Neural progenitor cell (in vitro differentiated cells): ENCODE data around the gene ILRUN. TPM values are rescaled to one million over a fixed set of nuclear protein-coding genes. Genes with fewer than 3 reads are reported as not detected.
"Not testable (repeated sequence)": the region's sequence is repeated elsewhere in the genome, so short reads cannot be mapped to it uniquely, and the experiment has no call there.

Experiments used
- DNase-seq: peaks from one replicate; pipeline ENCODE4 v3.0.0-alpha.2; 2016; ENCODE audit warnings: low spot score
- H2AFZ ChIP-seq: fragments of 200-600 bp; sonication (generic); replicated peaks from 2 replicates; pipeline ENCODE4 v1.6.1; 2016; ENCODE audit warnings: antibody characterized with exemption
- H3F3A ChIP-seq: fragments of 200-600 bp; sonication (generic); 2 replicates; pipeline ENCODE4 v1.6.1; 2016; ENCODE audit warnings: antibody characterized with exemption, low read depth
- H3K27ac ChIP-seq: fragments of 200-600 bp; sonication (generic); 2 replicates; pipeline ENCODE4 v1.5.1; 2016; ENCODE audit warnings: mild to moderate bottlenecking
- H3K27me3 ChIP-seq: fragments of 200-600 bp; sonication (generic); 2 replicates; pipeline ENCODE4 v1.6.1; 2016; ENCODE audit warnings: mild to moderate bottlenecking, moderate library complexity
- H3K36me3 ChIP-seq: fragments of 200-600 bp; sonication (generic); 2 replicates; pipeline ENCODE4 v1.5.1; 2016
- H3K4me1 ChIP-seq: fragments of 200-600 bp; sonication (generic); 2 replicates; pipeline ENCODE4 v1.6.1; 2016; ENCODE audit warnings: mixed run types
- H3K4me2 ChIP-seq: fragments of 200-600 bp; sonication (generic); 2 replicates; pipeline ENCODE4 v1.6.1; 2016
- H3K4me3 ChIP-seq: fragments of 200-600 bp; sonication (generic); 2 replicates; pipeline ENCODE4 v1.5.1; 2016
- H3K79me2 ChIP-seq: fragments of 200-600 bp; sonication (generic); 2 replicates; pipeline ENCODE4 v1.6.1; 2016; ENCODE audit warnings: low read depth
- H3K9ac ChIP-seq: fragments of 200-600 bp; sonication (generic); 2 replicates; pipeline ENCODE4 v1.6.1; 2016
- H3K9me3 ChIP-seq: fragments of 200-600 bp; sonication (generic); 2 replicates; pipeline ENCODE4 v1.5.1; 2016; ENCODE audit warnings: low read depth
- H4K20me1 ChIP-seq: fragments of 200-600 bp; sonication (generic); 2 replicates; pipeline ENCODE4 v1.6.1; 2016; ENCODE audit warnings: low read depth
- H3K27ac Mint-ChIP-seq: 3 replicates; pipeline ENCODE4 v1.8.0; 2021; ENCODE audit warnings: mixed read lengths
- H3K27me3 Mint-ChIP-seq: 2 replicates; pipeline ENCODE4 v1.8.0; 2022; ENCODE audit warnings: low read depth, mild to moderate bottlenecking, inconsistent platforms, moderate library complexity, mixed read lengths; ENCODE audit not compliant: insufficient read depth
- H3K36me3 Mint-ChIP-seq: 3 replicates; pipeline ENCODE4 v1.8.0; 2021; ENCODE audit warnings: mixed read lengths
- H3K4me1 Mint-ChIP-seq: 3 replicates; pipeline ENCODE4 v1.8.0; 2021; ENCODE audit warnings: mixed read lengths
- H3K4me3 Mint-ChIP-seq: 3 replicates; pipeline ENCODE4 v1.8.0; 2021; ENCODE audit warnings: mild to moderate bottlenecking, moderate library complexity, mixed read lengths
- H3K9me3 Mint-ChIP-seq: 3 replicates; pipeline ENCODE4 v1.8.0; 2020; ENCODE audit warnings: mixed read lengths
- EZH2 ChIP-seq: fragments of 200-600 bp; sonication (generic); IDR thresholded peaks from 2 replicates; pipeline ENCODE4 v1.6.1; 2017; ENCODE audit warnings: antibody characterized with exemption, mild to moderate bottlenecking, moderate library complexity
- EZH2phosphoT487 ChIP-seq: fragments of 200-600 bp; sonication (generic); IDR thresholded peaks from 2 replicates; pipeline ENCODE4 v1.6.1; 2017; ENCODE audit warnings: antibody characterized with exemption
- total RNA-seq: library from RNA; depleted of rRNA; stranded (reverse); fragments of >200 nt; gene quantifications from 2 replicates; pipeline ENCODE4 v1.2.3, GENCODE V29; 2015; ENCODE audit warnings: low replicate concordance
- TF ChIP-seq, protein P1 (sequence below): fragments of 200-600 bp; sonication (generic); IDR thresholded peaks from 2 replicates; pipeline ENCODE4 v1.5.1; 2017; ENCODE audit warnings: antibody characterized with exemption, mild to moderate bottlenecking

ILRUN gene
- total RNA-seq, 1 donor from 2014 or later = 33.2 TPM

DNA sequence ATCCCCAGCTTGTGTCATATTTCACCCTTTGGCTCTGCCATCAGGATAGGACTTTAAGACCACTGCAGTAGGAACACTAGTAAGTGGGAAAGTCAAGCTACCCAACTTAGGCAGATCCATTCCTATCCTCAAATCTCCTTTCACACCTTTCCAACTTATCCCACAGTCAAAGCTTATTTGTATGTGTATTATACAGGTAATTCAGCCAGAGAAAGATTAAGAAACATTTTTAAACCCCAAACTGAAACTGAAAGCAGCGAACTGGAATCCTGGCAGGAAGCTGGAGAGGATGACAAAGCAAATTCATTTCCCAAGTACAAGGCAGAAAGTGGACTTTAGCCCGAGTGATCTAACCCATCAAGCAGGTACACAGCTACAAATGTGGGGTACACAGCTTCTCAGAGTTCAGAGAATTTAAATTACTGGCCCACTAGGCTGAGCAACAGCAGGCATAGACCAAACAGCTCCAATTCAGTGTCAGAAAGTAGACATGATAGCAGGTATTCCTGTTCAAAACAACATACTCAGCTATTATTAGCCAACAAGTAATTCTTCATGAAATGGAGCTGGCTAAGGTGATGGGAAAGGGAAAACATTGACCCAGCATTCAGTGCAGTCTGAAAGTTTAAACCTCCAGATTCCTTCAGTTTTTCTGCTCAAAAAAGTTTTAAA lies 39.1 kb downstream of the ILRUN start:
- peaks cover 73% of the 10 kb centered on the region for H3K79me2 ChIP-seq
- H4K20me1 ChIP-seq = peaks cover 34% of the 10 kb centered on the region
- no peaks in the 10 kb centered on the region for H3K27me3 ChIP-seq
- no peak overlapping the region for H2AFZ ChIP-seq
- no peak overlapping the region for H3K27ac Mint-ChIP-seq
- H3K36me3 Mint-ChIP-seq = peaks cover 6% of the 10 kb centered on the region
- H3K36me3 ChIP-seq = no peaks in the 10 kb centered on the region
- H3K4me2 ChIP-seq = no peak overlapping the region
- no peaks in the 10 kb centered on the region for H3K9me3 ChIP-seq
- no peak overlapping the region for H3K9ac ChIP-seq
- peaks cover 9% of the 10 kb centered on the region for H3K4me1 Mint-ChIP-seq
- no peaks in the 10 kb centered on the region for H3K9me3 Mint-ChIP-seq
- H3K4me3 Mint-ChIP-seq = no peak overlapping the region
- H3F3A ChIP-seq = peaks cover 5% of the 10 kb centered on the region
- no peak overlapping the region for H3K27ac ChIP-seq
- no peak for DNase-seq
- TF ChIP-seq EZH2phosphoT487 (no peak), EZH2 (no peak)
- TF ChIP-seq, protein P1, sequence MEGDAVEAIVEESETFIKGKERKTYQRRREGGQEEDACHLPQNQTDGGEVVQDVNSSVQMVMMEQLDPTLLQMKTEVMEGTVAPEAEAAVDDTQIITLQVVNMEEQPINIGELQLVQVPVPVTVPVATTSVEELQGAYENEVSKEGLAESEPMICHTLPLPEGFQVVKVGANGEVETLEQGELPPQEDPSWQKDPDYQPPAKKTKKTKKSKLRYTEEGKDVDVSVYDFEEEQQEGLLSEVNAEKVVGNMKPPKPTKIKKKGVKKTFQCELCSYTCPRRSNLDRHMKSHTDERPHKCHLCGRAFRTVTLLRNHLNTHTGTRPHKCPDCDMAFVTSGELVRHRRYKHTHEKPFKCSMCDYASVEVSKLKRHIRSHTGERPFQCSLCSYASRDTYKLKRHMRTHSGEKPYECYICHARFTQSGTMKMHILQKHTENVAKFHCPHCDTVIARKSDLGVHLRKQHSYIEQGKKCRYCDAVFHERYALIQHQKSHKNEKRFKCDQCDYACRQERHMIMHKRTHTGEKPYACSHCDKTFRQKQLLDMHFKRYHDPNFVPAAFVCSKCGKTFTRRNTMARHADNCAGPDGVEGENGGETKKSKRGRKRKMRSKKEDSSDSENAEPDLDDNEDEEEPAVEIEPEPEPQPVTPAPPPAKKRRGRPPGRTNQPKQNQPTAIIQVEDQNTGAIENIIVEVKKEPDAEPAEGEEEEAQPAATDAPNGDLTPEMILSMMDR = no peak
- peaks cover 2% of the 10 kb centered on the region for H3K27me3 Mint-ChIP-seq
- H3K4me3 ChIP-seq = no peak overlapping the region
- H3K4me1 ChIP-seq = no peaks in the 10 kb centered on the region

DNA sequence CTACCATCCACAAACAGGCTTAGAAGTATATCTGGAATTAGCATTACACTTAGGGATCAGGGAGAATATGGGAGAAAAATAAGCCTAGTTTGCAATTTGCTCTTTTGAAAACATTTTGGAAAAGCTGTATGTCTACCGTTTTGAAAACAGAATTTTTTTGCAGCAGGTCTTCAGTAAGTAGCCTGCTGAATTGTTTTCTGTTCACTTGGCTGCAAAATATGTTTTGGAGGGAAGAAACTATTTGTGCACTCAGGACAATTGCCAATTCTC lies 39.6 kb downstream of the ILRUN start:
- peaks cover 9% of the 10 kb centered on the region for H3K4me1 Mint-ChIP-seq
- H3K9ac ChIP-seq = no peak overlapping the region
- no peak overlapping the region for H2AFZ ChIP-seq
- H3K36me3 ChIP-seq = no peaks in the 10 kb centered on the region
- H3K36me3 Mint-ChIP-seq = peaks cover 4% of the 10 kb centered on the region
- peaks cover 2% of the 10 kb centered on the region for H3K27me3 Mint-ChIP-seq
- peaks cover 5% of the 10 kb centered on the region for H3F3A ChIP-seq
- H4K20me1 ChIP-seq = peaks cover 34% of the 10 kb centered on the region
- H3K4me3 ChIP-seq = no peak overlapping the region
- no peak overlapping the region for H3K27ac ChIP-seq
- no peaks in the 10 kb centered on the region for H3K9me3 Mint-ChIP-seq
- no peak overlapping the region for H3K27ac Mint-ChIP-seq
- H3K4me2 ChIP-seq = no peak overlapping the region
- H3K4me3 Mint-ChIP-seq = no peak overlapping the region
- no peaks in the 10 kb centered on the region for H3K27me3 ChIP-seq
- H3K4me1 ChIP-seq = no peaks in the 10 kb centered on the region
- no peaks in the 10 kb centered on the region for H3K9me3 ChIP-seq
- H3K79me2 ChIP-seq = peaks cover 72% of the 10 kb centered on the region
- TF ChIP-seq EZH2 (no peak), EZH2phosphoT487 (no peak)
- TF ChIP-seq, protein P1 = no peak
- DNase-seq = no peak

DNA sequence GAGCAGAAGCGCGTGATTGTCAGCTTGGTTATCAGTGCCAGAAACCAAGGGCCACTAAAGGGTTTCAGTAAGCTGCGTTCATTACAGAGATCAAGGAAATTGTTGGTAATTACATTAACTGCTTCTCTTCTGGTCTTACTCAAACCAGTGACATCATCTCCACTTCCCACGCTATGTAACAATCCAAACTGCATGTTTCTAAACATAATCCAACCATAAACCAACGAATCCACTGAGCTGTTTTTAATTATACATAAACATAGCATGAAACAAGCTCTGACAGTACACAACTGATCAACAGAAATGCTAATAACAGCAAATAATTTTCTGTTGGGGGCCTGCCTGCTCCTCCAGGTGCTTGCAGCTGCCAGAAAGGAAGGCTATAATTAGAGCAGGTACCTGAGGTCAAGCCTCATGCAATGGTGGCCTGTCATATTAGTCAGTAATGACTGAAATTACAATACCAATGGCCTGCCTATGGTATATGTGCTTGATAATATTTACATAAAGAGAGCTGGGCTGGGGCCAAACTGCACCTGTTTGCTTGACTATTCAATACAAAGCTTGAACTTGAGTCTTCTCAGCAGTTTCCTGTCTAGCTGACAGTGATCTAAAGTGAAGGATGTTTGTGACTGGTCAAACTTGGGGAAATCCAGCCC lies 40.1 kb downstream of the ILRUN start:
- no peaks in the 10 kb centered on the region for H3K9me3 Mint-ChIP-seq
- Histone ChIP-seq H3K9ac (no peak overlapping the region), H3F3A (peaks cover 5% of the 10 kb centered on the region), H4K20me1 (peaks cover 34% of the 10 kb centered on the region), H3K36me3 (no peaks in the 10 kb centered on the region), H2AFZ (no peak overlapping the region), H3K4me1 (no peaks in the 10 kb centered on the region), H3K4me3 (no peak overlapping the region), H3K4me2 (no peak overlapping the region), H3K27ac (no peak overlapping the region), H3K9me3 (no peaks in the 10 kb centered on the region), H3K27me3 (no peaks in the 10 kb centered on the region), H3K79me2 (peaks cover 69% of the 10 kb centered on the region)
- TF ChIP-seq EZH2phosphoT487 = no peak
- TF ChIP-seq, protein P1 = no peak
- TF ChIP-seq EZH2 = no peak
- H3K4me3 Mint-ChIP-seq = no peak overlapping the region
- no peak for DNase-seq
- H3K36me3 Mint-ChIP-seq = peaks cover 4% of the 10 kb centered on the region
- peaks cover 9% of the 10 kb centered on the region for H3K4me1 Mint-ChIP-seq
- no peak overlapping the region for H3K27ac Mint-ChIP-seq
- peaks cover 2% of the 10 kb centered on the region for H3K27me3 Mint-ChIP-seq

DNA sequence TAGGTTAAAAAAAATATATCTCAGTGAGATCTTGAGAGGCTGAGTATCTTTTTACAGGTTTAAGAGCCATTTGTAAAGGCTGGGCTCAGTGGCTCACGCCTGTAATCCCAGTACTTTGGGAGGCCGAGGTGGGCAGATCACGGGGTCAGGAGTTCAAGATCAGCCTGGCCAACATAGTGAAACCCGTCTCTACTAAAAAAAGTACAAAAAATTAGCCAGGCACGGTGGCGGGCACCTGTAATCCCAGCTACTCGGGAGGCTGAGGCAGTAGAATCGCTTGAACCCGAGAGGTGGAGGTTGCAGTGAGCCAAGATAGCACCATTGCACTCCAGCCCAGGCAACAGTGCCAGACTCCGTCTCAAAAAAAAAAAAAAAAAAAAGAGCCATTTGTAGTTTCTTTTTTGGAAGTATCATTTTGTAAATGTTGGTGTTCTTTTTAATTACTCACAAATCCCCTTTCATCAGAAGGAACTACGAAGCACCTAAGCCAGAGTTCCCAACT lies 40.6 kb downstream of the ILRUN start:
- Histone ChIP-seq H4K20me1 (peaks cover 32% of the 10 kb centered on the region), H3K79me2 (peaks cover 64% of the 10 kb centered on the region)
- H3F3A ChIP-seq, DNase-seq, H3K36me3 Mint-ChIP-seq, H3K9me3 ChIP-seq, H3K27ac Mint-ChIP-seq, H3K9ac ChIP-seq, H2AFZ ChIP-seq, H3K27ac ChIP-seq, H3K36me3 ChIP-seq, H3K4me3 ChIP-seq, H3K4me1 Mint-ChIP-seq, H3K27me3 Mint-ChIP-seq, H3K4me2 ChIP-seq, H3K9me3 Mint-ChIP-seq, H3K27me3 ChIP-seq, H3K4me3 Mint-ChIP-seq, H3K4me1 ChIP-seq: not testable (repeated sequence)
